ENCODE measurements around the gene ARIH2.

Gene ARIH2

GRCh38 chr3:49025005-49025792 lies 106.6 kb downstream of the ARIH2 start:
- TF ChIP-seq, protein P1, sequence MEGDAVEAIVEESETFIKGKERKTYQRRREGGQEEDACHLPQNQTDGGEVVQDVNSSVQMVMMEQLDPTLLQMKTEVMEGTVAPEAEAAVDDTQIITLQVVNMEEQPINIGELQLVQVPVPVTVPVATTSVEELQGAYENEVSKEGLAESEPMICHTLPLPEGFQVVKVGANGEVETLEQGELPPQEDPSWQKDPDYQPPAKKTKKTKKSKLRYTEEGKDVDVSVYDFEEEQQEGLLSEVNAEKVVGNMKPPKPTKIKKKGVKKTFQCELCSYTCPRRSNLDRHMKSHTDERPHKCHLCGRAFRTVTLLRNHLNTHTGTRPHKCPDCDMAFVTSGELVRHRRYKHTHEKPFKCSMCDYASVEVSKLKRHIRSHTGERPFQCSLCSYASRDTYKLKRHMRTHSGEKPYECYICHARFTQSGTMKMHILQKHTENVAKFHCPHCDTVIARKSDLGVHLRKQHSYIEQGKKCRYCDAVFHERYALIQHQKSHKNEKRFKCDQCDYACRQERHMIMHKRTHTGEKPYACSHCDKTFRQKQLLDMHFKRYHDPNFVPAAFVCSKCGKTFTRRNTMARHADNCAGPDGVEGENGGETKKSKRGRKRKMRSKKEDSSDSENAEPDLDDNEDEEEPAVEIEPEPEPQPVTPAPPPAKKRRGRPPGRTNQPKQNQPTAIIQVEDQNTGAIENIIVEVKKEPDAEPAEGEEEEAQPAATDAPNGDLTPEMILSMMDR (IDR thresholded peaks at IDR 0.05): no peak

DNA sequence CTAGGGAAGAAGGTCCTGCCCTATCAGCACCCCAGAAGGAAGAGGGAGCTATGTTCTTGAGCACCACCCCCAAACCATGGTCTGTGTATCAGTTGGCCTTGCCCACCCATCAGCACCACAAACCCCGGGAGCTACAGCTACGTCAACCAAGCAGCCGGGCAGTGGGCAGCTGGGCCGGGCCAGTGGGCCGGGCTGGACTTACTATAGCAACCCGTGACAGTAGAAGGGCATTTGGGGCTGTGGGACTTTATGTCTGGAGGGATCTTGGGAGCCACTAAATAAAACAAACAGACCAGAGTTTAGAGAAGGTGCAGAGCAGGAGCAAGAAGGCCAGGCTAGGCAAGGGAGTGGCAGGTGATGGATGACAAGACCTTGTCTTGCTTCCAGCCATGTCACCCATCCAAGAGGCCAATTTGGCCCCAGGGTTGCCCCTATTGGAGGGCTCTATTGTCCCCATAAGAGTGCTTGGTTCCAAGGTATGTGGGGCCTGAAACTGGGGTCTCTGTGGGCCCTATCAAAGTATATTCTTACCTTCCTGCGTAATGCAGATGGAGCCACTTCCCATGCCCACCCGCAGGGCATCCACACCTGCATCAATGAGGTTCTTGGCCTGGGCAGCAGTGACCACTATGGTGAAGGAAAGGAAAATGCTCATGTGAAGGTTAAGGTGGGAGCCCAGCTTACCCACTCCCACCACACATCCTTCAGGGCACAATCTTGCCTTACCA lies 107.3 kb downstream of the ARIH2 start:
- TF ChIP-seq, protein P1 (IDR thresholded peaks at IDR 0.05): no peak

DNA sequence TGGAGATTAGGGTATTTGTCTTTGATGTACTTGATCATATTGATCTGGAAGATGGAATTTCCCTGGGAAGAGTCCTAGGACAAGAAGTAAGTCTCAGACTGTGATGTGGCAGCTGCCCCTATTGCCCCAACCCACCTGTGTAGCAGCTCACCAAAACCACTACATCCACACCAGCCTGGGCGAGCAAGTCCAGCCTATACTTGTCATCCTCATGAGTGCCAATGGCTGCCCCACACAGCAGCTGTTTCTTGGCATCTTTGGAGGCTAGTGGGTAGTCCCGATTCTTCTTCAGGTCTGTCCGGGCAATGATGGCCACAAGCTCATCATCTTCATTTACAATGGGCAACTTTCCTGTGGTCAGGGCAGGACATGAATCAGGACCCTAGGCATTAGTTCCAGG lies 107.9 kb downstream of the ARIH2 start:
- TF ChIP-seq, protein P1 (IDR thresholded peaks at IDR 0.05): no peak

DNA sequence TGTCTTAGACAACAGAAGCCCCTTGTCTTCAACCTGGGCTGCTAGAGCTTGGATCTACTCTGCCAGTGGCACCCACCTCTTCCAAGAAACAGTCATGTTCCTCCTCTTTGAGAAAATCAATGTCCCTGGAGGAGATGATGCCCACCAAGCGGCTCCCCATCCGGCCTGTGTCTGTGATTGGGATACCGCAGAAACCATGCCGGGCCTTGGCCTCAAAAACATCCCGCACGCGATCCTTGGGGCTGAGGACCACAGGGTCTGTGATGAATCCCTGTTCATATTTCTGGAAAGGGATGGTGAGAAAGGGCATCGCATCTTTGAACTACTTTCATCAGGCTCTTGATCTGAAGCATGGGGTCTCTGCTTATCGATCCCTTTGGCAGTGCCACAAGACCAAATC lies 109.0 kb downstream of the ARIH2 start:
- TF ChIP-seq, protein P1 (IDR thresholded peaks at IDR 0.05): no peak

GRCh38 chr3:49028298-49028672 lies 109.6 kb downstream of the ARIH2 start:
- TF ChIP-seq, protein P1 (IDR thresholded peaks at IDR 0.05): no peak

DNA sequence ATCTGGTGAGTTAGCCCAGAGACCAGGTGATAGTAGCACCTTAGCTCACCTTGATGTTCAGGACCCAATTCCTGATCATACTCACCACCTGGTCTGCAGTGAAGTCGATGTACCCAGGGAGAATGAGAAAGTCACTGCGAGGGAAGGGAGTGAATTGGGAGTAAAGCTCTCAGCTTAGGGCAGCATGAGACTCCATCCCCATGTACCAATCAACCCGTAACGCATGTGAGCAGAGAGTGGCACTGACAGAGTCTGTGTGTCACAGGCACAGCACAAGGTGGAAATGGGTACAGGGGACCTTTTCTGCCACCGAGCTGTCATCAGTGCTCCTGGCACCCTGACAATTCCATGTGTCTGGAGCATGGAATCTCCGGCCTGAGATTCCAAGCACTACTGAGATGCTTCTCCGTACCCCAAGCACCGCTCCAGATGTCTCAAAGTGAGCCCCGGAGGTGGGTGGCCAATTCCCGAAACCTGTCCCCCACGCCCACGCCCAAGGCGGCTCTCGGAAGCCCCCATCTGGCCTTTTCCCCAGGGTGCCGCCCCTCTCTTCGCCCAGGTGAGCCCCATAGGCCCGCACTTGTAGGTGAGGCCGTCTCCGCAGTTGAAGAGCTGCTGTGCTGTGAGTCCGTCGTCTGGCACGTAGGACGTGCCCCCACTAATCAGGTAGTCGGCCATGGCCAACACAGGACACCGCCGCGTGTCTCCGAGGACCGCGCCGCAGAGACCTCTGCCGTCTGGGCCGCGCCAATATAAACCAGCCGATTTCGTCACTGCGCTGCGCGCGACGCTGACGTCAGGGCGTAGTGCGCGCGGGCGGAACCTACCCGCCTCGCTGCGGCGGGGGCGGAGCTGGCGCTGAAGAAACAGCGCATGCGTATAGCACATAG lies 110.3 kb downstream of the ARIH2 start, which contains the start of gene IMPDH2:
Gene IMPDH2 (minus strand): TSS at position 726 of the 890 bp plus-strand sequence. CDS start 48 bp downstream, at position 678.
- TF ChIP-seq, protein P1 (IDR thresholded peaks at IDR 0.05): no peak

- TF ChIP-seq, protein P1 (IDR thresholded peaks at IDR 0.05): no peak
These were observed 110.9 kb downstream of the ARIH2 start for GRCh38 chr3:49029563-49029884.

Measured in LNCAP (cell line).